Osteocyte (in vitro differentiated cells): ENCODE results near the gene SOX30. TPM values are rescaled to one million over a fixed set of nuclear protein-coding genes. Genes with fewer than 3 reads are reported as not detected.

ENCODE experiments used
- DNase-seq: peaks from one replicate; pipeline ENCODE4 v3.0.0; 2021; ENCODE audit warnings: mixed read lengths; ENCODE audit not compliant: unreplicated experiment; ENCODE audit errors: extremely low spot score
- H3K27ac Mint-ChIP-seq: one replicate; pipeline ENCODE4 v1.8.0; 2021; ENCODE audit warnings: mild to moderate bottlenecking, mixed read lengths; ENCODE audit not compliant: unreplicated experiment
- H3K27me3 Mint-ChIP-seq: one replicate; pipeline ENCODE4 v1.8.0; 2021; ENCODE audit warnings: mixed read lengths; ENCODE audit not compliant: unreplicated experiment
- H3K36me3 Mint-ChIP-seq: one replicate; pipeline ENCODE4 v1.8.0; 2021; ENCODE audit warnings: mixed read lengths; ENCODE audit not compliant: unreplicated experiment
- H3K4me1 Mint-ChIP-seq: one replicate; pipeline ENCODE4 v1.8.0; 2021; ENCODE audit warnings: mixed read lengths; ENCODE audit not compliant: unreplicated experiment
- H3K4me3 Mint-ChIP-seq: one replicate; pipeline ENCODE4 v1.8.0; 2021; ENCODE audit warnings: mild to moderate bottlenecking, moderate library complexity, mixed read lengths; ENCODE audit not compliant: unreplicated experiment
- H3K9me3 Mint-ChIP-seq: one replicate; pipeline ENCODE4 v1.8.0; 2021; ENCODE audit warnings: mixed read lengths; ENCODE audit not compliant: unreplicated experiment
- total RNA-seq: library from RNA; stranded (reverse); gene quantifications from 2 replicates; pipeline ENCODE4 v1.2.1, GENCODE V29; 2021
- TF ChIP-seq, protein P1 (sequence below): fragments of 200-600 bp; sonication (generic); IDR thresholded peaks from 2 replicates; pipeline ENCODE4 v1.5.0; 2021; ENCODE audit warnings: antibody characterized with exemption, mild to moderate bottlenecking, moderate library complexity

The SOX30 gene
- total RNA-seq, 1 donor from 2014 or later = not detected

- peak overlapping the region; percentile 59 for H3K27ac Mint-ChIP-seq
- peaks cover 36% of the 10 kb centered on the region for H3K4me1 Mint-ChIP-seq
- TF ChIP-seq, protein P1, sequence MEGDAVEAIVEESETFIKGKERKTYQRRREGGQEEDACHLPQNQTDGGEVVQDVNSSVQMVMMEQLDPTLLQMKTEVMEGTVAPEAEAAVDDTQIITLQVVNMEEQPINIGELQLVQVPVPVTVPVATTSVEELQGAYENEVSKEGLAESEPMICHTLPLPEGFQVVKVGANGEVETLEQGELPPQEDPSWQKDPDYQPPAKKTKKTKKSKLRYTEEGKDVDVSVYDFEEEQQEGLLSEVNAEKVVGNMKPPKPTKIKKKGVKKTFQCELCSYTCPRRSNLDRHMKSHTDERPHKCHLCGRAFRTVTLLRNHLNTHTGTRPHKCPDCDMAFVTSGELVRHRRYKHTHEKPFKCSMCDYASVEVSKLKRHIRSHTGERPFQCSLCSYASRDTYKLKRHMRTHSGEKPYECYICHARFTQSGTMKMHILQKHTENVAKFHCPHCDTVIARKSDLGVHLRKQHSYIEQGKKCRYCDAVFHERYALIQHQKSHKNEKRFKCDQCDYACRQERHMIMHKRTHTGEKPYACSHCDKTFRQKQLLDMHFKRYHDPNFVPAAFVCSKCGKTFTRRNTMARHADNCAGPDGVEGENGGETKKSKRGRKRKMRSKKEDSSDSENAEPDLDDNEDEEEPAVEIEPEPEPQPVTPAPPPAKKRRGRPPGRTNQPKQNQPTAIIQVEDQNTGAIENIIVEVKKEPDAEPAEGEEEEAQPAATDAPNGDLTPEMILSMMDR = no peak
- no peak overlapping the region for H3K4me3 Mint-ChIP-seq
- H3K36me3 Mint-ChIP-seq = no peaks in the 10 kb centered on the region
- H3K9me3 Mint-ChIP-seq = no peaks in the 10 kb centered on the region
- no peak for DNase-seq
- H3K27me3 Mint-ChIP-seq = no peaks in the 10 kb centered on the region
Measured at GRCh38 chr5:157607371-157608161, 44.7 kb downstream of the SOX30 start.

- no peaks in the 10 kb centered on the region for H3K9me3 Mint-ChIP-seq
- no peaks in the 10 kb centered on the region for H3K27me3 Mint-ChIP-seq
- peaks cover 38% of the 10 kb centered on the region for H3K4me1 Mint-ChIP-seq
- no peak overlapping the region for H3K4me3 Mint-ChIP-seq
- DNase-seq = no peak
- H3K27ac Mint-ChIP-seq = no peak overlapping the region
- H3K36me3 Mint-ChIP-seq = no peaks in the 10 kb centered on the region
- TF ChIP-seq, protein P1 = no peak
Measured at GRCh38 chr5:157606046-157606445, 46.2 kb downstream of the SOX30 start.

DNA sequence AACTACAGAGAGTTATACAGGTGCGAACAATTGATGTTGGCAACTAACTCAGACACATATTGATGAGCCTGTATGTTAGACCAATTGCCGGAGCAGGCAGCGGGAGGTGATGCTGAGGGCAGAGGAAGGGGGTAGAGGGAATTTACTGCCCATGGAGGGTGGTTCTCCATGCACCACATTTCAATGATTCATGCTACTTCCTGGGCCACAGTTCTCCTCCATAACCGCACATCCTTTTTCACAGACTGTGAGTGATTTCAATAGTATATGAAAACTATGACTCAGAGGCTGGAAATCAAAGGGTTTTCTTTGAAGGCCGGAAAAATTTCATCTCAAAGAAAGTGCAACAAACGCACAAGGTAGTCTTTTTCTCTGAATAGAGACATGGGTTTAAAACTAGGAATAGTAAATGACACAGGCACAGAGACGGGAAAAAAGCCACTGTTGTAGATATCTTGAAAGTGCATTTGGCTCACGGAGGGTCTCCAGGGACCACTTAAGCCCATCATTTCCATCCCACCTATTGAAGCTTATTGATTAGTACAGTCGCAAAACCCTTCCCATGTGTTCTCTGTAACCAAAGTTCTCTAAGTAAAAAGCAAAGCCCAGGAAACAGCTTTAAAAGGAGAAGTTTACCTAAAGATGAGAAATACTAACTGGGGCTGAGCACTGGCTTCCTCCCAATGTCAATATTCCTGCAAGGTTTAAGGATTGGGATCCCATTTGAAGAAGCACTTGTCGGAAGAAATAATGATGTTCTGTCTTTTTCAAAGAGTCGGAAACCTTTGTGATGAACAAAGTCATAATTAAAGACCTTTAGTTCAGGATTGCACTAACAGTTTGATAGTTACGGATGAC, 48.7 kb downstream of the SOX30 start:
- peaks cover 26% of the 10 kb centered on the region for H3K4me1 Mint-ChIP-seq
- no peaks in the 10 kb centered on the region for H3K27me3 Mint-ChIP-seq
- H3K27ac Mint-ChIP-seq = peak overlapping the region; percentile 25
- no peaks in the 10 kb centered on the region for H3K9me3 Mint-ChIP-seq
- TF ChIP-seq, protein P1 = no peak
- no peaks in the 10 kb centered on the region for H3K36me3 Mint-ChIP-seq
- DNase-seq = no peak
- H3K4me3 Mint-ChIP-seq = no peak overlapping the region

GRCh38 chr5:157602505-157602904, 49.7 kb downstream of the SOX30 start:
- H3K4me3 Mint-ChIP-seq = no peak overlapping the region
- no peak overlapping the region for H3K27ac Mint-ChIP-seq
- no peaks in the 10 kb centered on the region for H3K27me3 Mint-ChIP-seq
- no peak for DNase-seq
- TF ChIP-seq, protein P1 = no peak
- H3K9me3 Mint-ChIP-seq = no peaks in the 10 kb centered on the region
- H3K36me3 Mint-ChIP-seq = no peaks in the 10 kb centered on the region
- H3K4me1 Mint-ChIP-seq = peaks cover 18% of the 10 kb centered on the region

DNA sequence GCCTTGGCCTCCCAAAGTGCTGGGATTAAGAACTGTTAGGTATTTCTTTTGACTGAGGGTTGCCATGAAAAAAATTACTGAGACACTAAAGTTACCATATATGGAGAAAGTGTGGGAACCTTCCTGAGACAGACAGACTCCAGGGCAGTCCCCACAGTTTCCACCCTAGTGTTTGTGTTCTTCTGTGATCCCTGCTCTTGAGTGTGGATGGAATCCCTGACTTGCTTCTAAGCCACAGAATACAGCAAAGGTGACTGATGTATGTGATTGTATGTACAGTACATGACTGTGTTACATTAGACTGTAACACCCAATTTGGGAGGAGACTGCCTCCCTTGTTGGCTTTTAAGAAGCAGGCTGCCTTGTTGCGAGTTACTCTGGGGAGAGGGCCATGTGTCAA, 52.0 kb downstream of the SOX30 start:
- TF ChIP-seq, protein P1 = no peak
- Mint-ChIP-seq H3K27me3 (no peaks in the 10 kb centered on the region), H3K36me3 (no peaks in the 10 kb centered on the region), H3K27ac (no peak overlapping the region), H3K4me3 (no peak overlapping the region), H3K4me1 (peaks cover 15% of the 10 kb centered on the region), H3K9me3 (no peaks in the 10 kb centered on the region)
- no peak for DNase-seq
